ENCODE measurements around the gene HORMAD2.
A peak's percentile ranks its signal among the peaks of the same experiment; 100 is the strongest.
"Not testable (repeated sequence)": the region's sequence is repeated elsewhere in the genome, so short reads cannot be mapped to it uniquely, and the experiment has no call there.

HORMAD2 gene

GRCh38 chr22:30057375-30057774 lies 22.9 kb upstream of the HORMAD2 start:
- DNase-seq: no peak

GRCh38 chr22:30059346-30060020 lies 20.8 kb upstream of the HORMAD2 start:
- DNase-seq: not testable (repeated sequence)

- DNase-seq: not testable (repeated sequence)
Observed at GRCh38 chr22:30061094-30061493, 19.2 kb upstream of the HORMAD2 start.

GRCh38 chr22:30062259-30062658 lies 18.0 kb upstream of the HORMAD2 start:
- DNase-seq: no peak

- no peak for DNase-seq
Observed at GRCh38 chr22:30062950-30063349, 17.3 kb upstream of the HORMAD2 start.

GRCh38 chr22:30064172-30064571 lies 16.1 kb upstream of the HORMAD2 start:
- no peak for DNase-seq

- no peak for DNase-seq
Observed at GRCh38 chr22:30073743-30074142, 6.5 kb upstream of the HORMAD2 start.

- no peak for DNase-seq
Observed at GRCh38 chr22:30074147-30074546, 6.1 kb upstream of the HORMAD2 start.

GRCh38 chr22:30074994-30075393 lies 5.3 kb upstream of the HORMAD2 start:
- DNase-seq: no peak

- no peak for DNase-seq
Observed at GRCh38 chr22:30077279-30077880, 2.9 kb upstream of the HORMAD2 start.

GRCh38 chr22:30078320-30079311 lies 1.6 kb upstream of the HORMAD2 start:
- no peak for DNase-seq

GRCh38 chr22:30080805-30081204 lies 541 bp downstream of the HORMAD2 start:
- no peak for DNase-seq

- no peak for DNase-seq
Observed at GRCh38 chr22:30086496-30086895, 6.2 kb downstream of the HORMAD2 start.

- DNase-seq: not testable (repeated sequence)
Observed at GRCh38 chr22:30087037-30087436, 6.8 kb downstream of the HORMAD2 start.

GRCh38 chr22:30087611-30088010 lies 7.3 kb downstream of the HORMAD2 start:
- DNase-seq: no peak

- DNase-seq: no peak
Observed at GRCh38 chr22:30088468-30088867, 8.2 kb downstream of the HORMAD2 start.

GRCh38 chr22:30089655-30089974 lies 9.4 kb downstream of the HORMAD2 start:
- DNase-seq: no peak

- no peak for DNase-seq
Observed at GRCh38 chr22:30092686-30093085, 12.4 kb downstream of the HORMAD2 start.

GRCh38 chr22:30094804-30095203 lies 14.5 kb downstream of the HORMAD2 start:
- DNase-seq: no peak

- DNase-seq: no peak
Observed at GRCh38 chr22:30097861-30098260, 17.6 kb downstream of the HORMAD2 start.

- peak in 1 of 2 donors; percentile 35 for DNase-seq
Observed at GRCh38 chr22:30100770-30101169, 20.5 kb downstream of the HORMAD2 start.

- peak in 1 of 2 donors; percentile 44 for DNase-seq
Observed at GRCh38 chr22:30104501-30105156, 24.4 kb downstream of the HORMAD2 start.

- no peak for DNase-seq
Observed at GRCh38 chr22:30105483-30105882, 25.2 kb downstream of the HORMAD2 start.
